K562 (cell line): ENCODE data around the gene ACER2. TPM values are rescaled to one million over a fixed set of nuclear protein-coding genes. Genes with fewer than 3 reads are reported as not detected.
A peak's percentile ranks its signal among the peaks of the same experiment; 100 is the strongest.

ENCODE experiments used
- ATAC-seq: fragments of 200-7000 bp; cut with Tn5 transposase; 3 replicates; pipeline ENCODE4 v1.9.1; 2020; ENCODE audit warnings: moderate library complexity
- BruUV-seq: library from RNA; stranded (reverse); fragments of 400-500 nt; replicated peaks from 2 replicates; lab custom pipeline; 2021; lab: Mats Ljungman, UMichigan
- CTCF ChIA-PET: fragments of 300-600 bp; formaldehyde crosslinking; extraction: SDS; loops from one replicate; lab custom pipeline; 2021; ENCODE audit warnings: low intra/inter-chr PET ratio; lab: Yijun Ruan, JAX
- POLR2A ChIA-PET: fragments of 300-600, 350-650 bp; sonication (Branson Sonifier 250); formaldehyde crosslinking; extraction: SDS; loops from one replicate; lab custom pipeline; 2021; ENCODE audit warnings: antibody characterized with exemption, inconsistent platforms; lab: Yijun Ruan, JAX
- DNase-seq, 4 experiments: peaks; one replicate each; pipeline versions ENCODE4 v3.0.0 to v3.0.0-alpha.2; 2011 to 2018; ENCODE audit warnings: low spot score in 3 of 4, mixed read lengths in 3 of 4; ENCODE audit errors: extremely low read depth in 1 of 4
- FAIRE-seq: peaks from 2 replicates; lab custom pipeline; 2011; peaks lifted over from hg19 to GRCh38; lab: Jason Lieb, UNC
- H2AFZ ChIP-seq: 2 replicates; pipeline ENCODE4 v1.6.0; 2011; ENCODE audit warnings: low read depth, low read length, control low read depth, inconsistent platforms
- H3K27ac ChIP-seq: fragments of 200-600 bp; 3 replicates; pipeline ENCODE4 v1.8.0; 2011; ENCODE audit warnings: low read depth, mild to moderate bottlenecking, control low read depth, inconsistent platforms, low read length, moderate library complexity, mixed read lengths; ENCODE audit errors: extremely low read depth
- H3K27me3 ChIP-seq, 2 experiments: fragments of 300-600 bp in 1 of 2; 2 replicates in 1 of 2; 3 replicates in 1 of 2; pipeline versions ENCODE4 v1.6.0 to v1.8.0; 2011; ENCODE audit warnings: inconsistent platforms in 2 of 2, low read length in 2 of 2, mild to moderate bottlenecking in 1 of 2, mixed read lengths in 1 of 2, moderate library complexity in 1 of 2; ENCODE audit not compliant: control insufficient read depth in 2 of 2, insufficient read depth in 2 of 2
- H3K36me3 ChIP-seq: fragments of 300-600 bp; 3 replicates; pipeline ENCODE4 v1.8.0; 2011; ENCODE audit warnings: mild to moderate bottlenecking, low read length, inconsistent platforms; ENCODE audit not compliant: control insufficient read depth, insufficient read depth
- H3K4me1 ChIP-seq, 2 experiments: fragments of 200-600 bp in 1 of 2; replicated peaks in 1 of 2; 2 replicates in 1 of 2; 3 replicates in 1 of 2; pipeline versions ENCODE4 v1.5.1 to v1.8.0; 2011; ENCODE audit warnings: inconsistent platforms in 2 of 2, low read length in 2 of 2, mild to moderate bottlenecking in 1 of 2, mixed read lengths in 1 of 2, moderate library complexity in 1 of 2; ENCODE audit not compliant: control insufficient read depth in 2 of 2, insufficient read depth in 2 of 2
- H3K4me2 ChIP-seq: 2 replicates; pipeline ENCODE4 v1.6.1; 2011; ENCODE audit warnings: low read length, control low read depth, inconsistent platforms, mixed read lengths; ENCODE audit not compliant: insufficient read depth
- H3K4me3 ChIP-seq: fragments of 200-600 bp; sonication (generic), shearing (Covaris generic); 2 replicates; pipeline ENCODE4 v1.5.1; 2016; ENCODE audit warnings: control low read depth, inconsistent platforms
- H3K79me2 ChIP-seq: fragments of 200-600 bp; 3 replicates; pipeline ENCODE4 v1.8.0; 2011; ENCODE audit warnings: low read length, inconsistent platforms; ENCODE audit not compliant: control insufficient read depth, insufficient read depth
- H3K9ac ChIP-seq, 2 experiments: 2 replicates each; pipeline versions ENCODE4 v1.6.0 to v1.6.1; 2011; ENCODE audit warnings: low read depth in 2 of 2, low read length in 2 of 2, control low read depth in 1 of 2, inconsistent platforms in 1 of 2, mild to moderate bottlenecking in 1 of 2, mixed read lengths in 1 of 2; ENCODE audit not compliant: insufficient read depth in 1 of 2
- H3K9me1 ChIP-seq: one replicate; pipeline ENCODE4 v1.6.0; 2011; ENCODE audit warnings: inconsistent platforms, mild to moderate bottlenecking, low read length, moderate library complexity; ENCODE audit not compliant: control insufficient read depth, insufficient read depth
- H3K9me3 ChIP-seq: replicated peaks from 2 replicates; pipeline ENCODE4 v1.5.1; 2011; ENCODE audit warnings: low read depth, low read length, inconsistent platforms; ENCODE audit not compliant: control insufficient read depth, insufficient read depth
- H4K20me1 ChIP-seq: replicated peaks from 2 replicates; pipeline ENCODE4 v1.6.1; 2011; ENCODE audit warnings: low read length, inconsistent platforms, mixed read lengths; ENCODE audit not compliant: control insufficient read depth, insufficient read depth
- BCOR ChIP-seq: fragments of 450-650 bp; IDR thresholded peaks from 2 replicates; pipeline ENCODE4 v1.6.1; 2016
- E4F1 ChIP-seq: fragments of 250-450 bp; sonication (Bioruptor Pico); IDR thresholded peaks from 2 replicates; pipeline ENCODE4 v1.5.0; 2021; ENCODE audit warnings: mild to moderate bottlenecking, borderline replicate concordance
- HMG20A ChIP-seq: fragments of 450-650 bp; formaldehyde crosslinking; conservative IDR thresholded peaks from 2 replicates; pipeline ENCODE4 v1.4.0; 2020; ENCODE audit warnings: mild to moderate bottlenecking, mixed read lengths
- MEF2D ChIP-seq: conservative IDR thresholded peaks from 2 replicates; pipeline ENCODE4 v1.6.1; 2016; ENCODE audit warnings: low read depth, missing genetic modification characterization, missing compliant biosample characterization
- POLR2AphosphoS5 ChIP-seq: IDR thresholded peaks from 2 replicates; pipeline ENCODE4 v1.6.1; 2011; ENCODE audit warnings: mild to moderate bottlenecking, low read depth, low read length, moderate library complexity; ENCODE audit not compliant: control insufficient read depth, insufficient read depth
- TBL1XR1 ChIP-seq, 2 experiments: IDR thresholded peaks; 2 replicates each; pipeline ENCODE4 v1.6.1; 2012; ENCODE audit warnings: improper control_type of control experiment in 2 of 2, low read length in 2 of 2, mild to moderate bottlenecking in 1 of 2
- ZNF785 ChIP-seq: fragments of 250-450 bp; sonication (Bioruptor Pico); IDR thresholded peaks from 2 replicates; pipeline ENCODE4 v1.4.0; 2020; ENCODE audit warnings: mild to moderate bottlenecking
- WGBS: fragments of 100-300 bp; shearing (Covaris generic); methylation state at CpG from one replicate; pipeline ENCODE4 v1.1.6; 2016; ENCODE audit warnings: low coverage, mixed read lengths; ENCODE audit not compliant: insufficient coverage; ENCODE audit errors: missing lambda C conversion rate; 5-methylcytosine and 5-hydroxymethylcytosine counted together
- in situ Hi-C: fragments of 300-500 bp; cut with MboI; formaldehyde crosslinking; loops from 4 replicates; pipeline ENCODE4 v1.15.0; 2018; ENCODE audit warnings: inconsistent platforms, mixed read lengths
- intact Hi-C: fragments of 100-400 bp; cut with micrococcal nuclease; formaldehyde crosslinking; loops from 2 replicates; pipeline ENCODE4 v1.14.2; 2022
- polyA plus RNA-seq, 8 experiments: library from polyadenylated mRNA; depleted of rRNA in 4 of 8; stranded (reverse) in 5 of 8; unstranded in 3 of 8; fragments of >200 nt; fragmentation: Nextera tagmentation in 2 of 8; fragmentation: Illumina TruSeq in 1 of 8; extraction: Ambion mirVana in 2 of 8; extraction: Trizol in 1 of 8; gene quantifications; 2 replicates each; pipeline versions ENCODE4 v1.2.1 to v1.2.3, GENCODE V29; 2011 to 2014; ENCODE audit warnings: inconsistent platforms in 1 of 8, missing spikeins in 1 of 8
- total RNA-seq, 7 experiments: library from RNA; depleted of rRNA in 6 of 7; stranded (reverse); fragments of >200 nt in 6 of 7; fragmentation: Illumina TruSeq in 2 of 7; extraction: Trizol in 2 of 7; gene quantifications; 2 replicates each; pipeline versions ENCODE4 v1.2.1 to v1.2.3, GENCODE V29; 2011 to 2021; ENCODE audit warnings: low replicate concordance in 1 of 7
- TF ChIP-seq, protein P1 (sequence below): sonication (generic); IDR thresholded peaks from 2 replicates; pipeline ENCODE4 v1.6.1; 2016

Gene ACER2
- total and polyA plus RNA-seq, 9 of the 15 experiments (the other 6 are each of a cell fraction or from before 2014, with no cell fraction given), result 0.17 to 4.6 (median 3.0) TPM

- Histone ChIP-seq H3K4me1 (peaks cover 0 to 4% of the 10 kb centered on the region in 2 experiments; a peak in 2 of 5 replicates), H2AFZ (no peak overlapping the region), H4K20me1 (0 out of 2 replicates have a peak, but pooled peaks cover 11% of the 10 kb centered on the region), H3K4me3 (peak overlapping the region; percentile 92), H3K9ac (peak overlapping the region in 1 of 2 experiments; percentile 84; a peak in 3 of 4 replicates), H3K79me2 (peaks cover 53% of the 10 kb centered on the region), H3K4me2 (peak overlapping the region; percentile 95), H3K27ac (peak overlapping the region; percentile 88), H3K36me3 (peaks cover 67% of the 10 kb centered on the region), H3K9me3 (no peaks in the 10 kb centered on the region), H3K27me3 (no peaks in the 10 kb centered on the region), H3K9me1 (no peaks in the 10 kb centered on the region)
- ATAC-seq (no peak), FAIRE-seq (no peak), DNase-seq (no peak)
- BruUV-seq, result no TSS peak
- TF ChIP-seq, protein P1, sequence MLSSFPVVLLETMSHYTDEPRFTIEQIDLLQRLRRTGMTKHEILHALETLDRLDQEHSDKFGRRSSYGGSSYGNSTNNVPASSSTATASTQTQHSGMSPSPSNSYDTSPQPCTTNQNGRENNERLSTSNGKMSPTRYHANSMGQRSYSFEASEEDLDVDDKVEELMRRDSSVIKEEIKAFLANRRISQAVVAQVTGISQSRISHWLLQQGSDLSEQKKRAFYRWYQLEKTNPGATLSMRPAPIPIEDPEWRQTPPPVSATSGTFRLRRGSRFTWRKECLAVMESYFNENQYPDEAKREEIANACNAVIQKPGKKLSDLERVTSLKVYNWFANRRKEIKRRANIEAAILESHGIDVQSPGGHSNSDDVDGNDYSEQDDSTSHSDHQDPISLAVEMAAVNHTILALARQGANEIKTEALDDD, result no peak
- TF ChIP-seq BCOR, result no peak
- no peak for TF ChIP-seq MEF2D (tag)
- TF ChIP-seq POLR2AphosphoS5, result 0 out of 2 replicates have a peak, but pooled peaks have one; percentile 4
- TF ChIP-seq TBL1XR1 (IDR thresholded peaks at IDR 0.05; ENCODE audit: low read length in 2 of 2), result no peak
- TF ChIP-seq E4F1 (CRISPR knock-in tag), result no peak
- no peak for TF ChIP-seq HMG20A (CRISPR knock-in tag)
- TF ChIP-seq ZNF785 (CRISPR knock-in tag), result no peak
- WGBS, result 0% methylated on average over 4 of the region's 4 CpGs
- POLR2A ChIA-PET, result no interaction called here
- CTCF ChIA-PET, result no interaction called here
- intact Hi-C loops, result loop anchor here (5.0 kb wide), 1 partner anchor 146 kb away; the partner anchor contains the start of gene DENND4C
- in situ Hi-C loops, result no loop called here
Measured at GRCh38 chr9:19378164-19378563, 30.6 kb upstream of the ACER2 start.
